Measurements from ENCODE around the gene SMIM22. TPM values are rescaled to one million over a fixed set of nuclear protein-coding genes. Genes with fewer than 3 reads are reported as not detected.

SMIM22 gene
- total RNA-seq, 4 donors from 2014 or later: 10.1 to 20.9 (median 18.7) TPM; not detected in 1

DNA sequence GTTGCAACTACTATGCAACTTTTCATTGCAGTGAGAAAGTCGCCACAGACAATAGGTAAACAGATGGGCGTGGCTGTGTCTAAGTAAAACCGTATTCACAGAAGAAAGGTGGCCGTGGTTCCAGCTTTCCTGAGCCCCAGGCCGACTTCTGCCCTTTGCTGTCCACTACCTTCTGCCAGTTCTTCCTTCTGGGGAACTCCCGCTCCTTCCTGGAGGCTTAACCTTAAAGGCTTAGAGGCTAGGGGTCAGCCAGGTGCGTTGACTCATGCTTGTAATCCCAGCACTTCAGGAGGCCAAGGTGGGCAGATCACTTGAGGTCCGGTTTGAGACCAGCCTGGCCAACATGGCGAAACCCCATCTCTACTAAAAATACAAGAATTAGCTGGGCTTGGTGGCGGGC, 4.9 kb upstream of the SMIM22 start:
- Histone ChIP-seq H3K4me1 (no peaks in the 10 kb centered on the region), H3K36me3 (no peaks in the 10 kb centered on the region), H3K4me3 (no peak overlapping the region), H3K27ac (no peak overlapping the region), H3K9me3 (no peaks in the 10 kb centered on the region), H3K27me3 (no peaks in the 10 kb centered on the region)
- DNase-seq (ENCODE audit: low spot score in 2 of 2): no peak
- TF ChIP-seq CTCF (IDR thresholded peaks at IDR 0.05): no peak
- no peak for TF ChIP-seq POLR2A (IDR thresholded peaks at IDR 0.05)
- no peak for TF ChIP-seq POLR2AphosphoS5 (IDR thresholded peaks at IDR 0.05)
- no peak for TF ChIP-seq EP300 (IDR thresholded peaks at IDR 0.05)
- 85% methylated on average over 10 of the region's 10 CpGs for whole genome bisulfite sequencing

DNA sequence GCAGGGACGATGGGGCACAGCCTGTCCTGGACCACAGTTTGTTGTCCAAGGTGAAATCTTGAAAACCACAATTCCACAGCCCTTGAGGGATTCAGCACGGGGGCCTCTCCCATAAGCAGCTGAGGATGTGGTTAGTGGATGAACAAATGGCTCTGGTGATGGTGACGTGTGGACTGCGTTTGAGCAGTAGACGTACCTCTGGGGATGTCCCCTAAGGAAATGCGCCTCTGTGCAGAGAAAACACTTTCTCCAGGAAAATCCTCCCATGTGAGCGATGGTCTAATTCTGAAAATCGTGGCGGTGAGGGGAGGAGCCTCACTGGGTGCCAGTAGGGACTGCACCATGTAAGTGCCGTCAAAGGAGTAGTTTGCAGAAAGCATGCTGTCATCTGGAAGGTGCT, 4.3 kb upstream of the SMIM22 start:
- 63% methylated on average over 10 of the region's 10 CpGs for WGBS
- Histone ChIP-seq H3K27ac (no peak overlapping the region), H3K36me3 (no peaks in the 10 kb centered on the region), H3K9me3 (no peaks in the 10 kb centered on the region), H3K4me1 (no peaks in the 10 kb centered on the region), H3K4me3 (no peak overlapping the region), H3K27me3 (no peaks in the 10 kb centered on the region)
- DNase-seq (ENCODE audit: low spot score in 2 of 2): no peak
- TF ChIP-seq CTCF (IDR thresholded peaks at IDR 0.05) (no peak), POLR2A (IDR thresholded peaks at IDR 0.05) (no peak), EP300 (IDR thresholded peaks at IDR 0.05) (no peak), POLR2AphosphoS5 (IDR thresholded peaks at IDR 0.05) (no peak)

- Histone ChIP-seq H3K27ac (no peak overlapping the region), H3K4me1 (no peaks in the 10 kb centered on the region), H3K36me3 (peaks cover 10% of the 10 kb centered on the region), H3K4me3 (no peak overlapping the region), H3K27me3 (no peaks in the 10 kb centered on the region), H3K9me3 (no peaks in the 10 kb centered on the region)
- DNase-seq (ENCODE audit: low spot score in 2 of 2): no peak
- 81% methylated on average over 12 of the region's 13 CpGs for WGBS
- no peak for TF ChIP-seq POLR2AphosphoS5 (IDR thresholded peaks at IDR 0.05)
- no peak for TF ChIP-seq POLR2A (IDR thresholded peaks at IDR 0.05)
- TF ChIP-seq CTCF (IDR thresholded peaks at IDR 0.05): no peak
- TF ChIP-seq EP300 (IDR thresholded peaks at IDR 0.05): no peak
Observed at GRCh38 chr16:4792951-4793513, 2.1 kb upstream of the SMIM22 start.

- Histone ChIP-seq H3K36me3 (peaks cover 24% of the 10 kb centered on the region), H3K4me1 (peaks cover 9% of the 10 kb centered on the region), H3K4me3 (peak overlapping the region; percentile 16), H3K27ac (no peak overlapping the region), H3K27me3 (no peaks in the 10 kb centered on the region), H3K9me3 (no peaks in the 10 kb centered on the region)
- no peak for DNase-seq (ENCODE audit: low spot score in 2 of 2)
- 88% methylated on average over 19 of the region's 30 CpGs for whole genome bisulfite sequencing
- TF ChIP-seq EP300 (IDR thresholded peaks at IDR 0.05): no peak
- TF ChIP-seq POLR2AphosphoS5 (IDR thresholded peaks at IDR 0.05): no peak
- TF ChIP-seq CTCF (IDR thresholded peaks at IDR 0.05): no peak
- TF ChIP-seq POLR2A (IDR thresholded peaks at IDR 0.05): no peak
Observed at GRCh38 chr16:4795828-4796572, 831 bp downstream of the SMIM22 start.

DNA sequence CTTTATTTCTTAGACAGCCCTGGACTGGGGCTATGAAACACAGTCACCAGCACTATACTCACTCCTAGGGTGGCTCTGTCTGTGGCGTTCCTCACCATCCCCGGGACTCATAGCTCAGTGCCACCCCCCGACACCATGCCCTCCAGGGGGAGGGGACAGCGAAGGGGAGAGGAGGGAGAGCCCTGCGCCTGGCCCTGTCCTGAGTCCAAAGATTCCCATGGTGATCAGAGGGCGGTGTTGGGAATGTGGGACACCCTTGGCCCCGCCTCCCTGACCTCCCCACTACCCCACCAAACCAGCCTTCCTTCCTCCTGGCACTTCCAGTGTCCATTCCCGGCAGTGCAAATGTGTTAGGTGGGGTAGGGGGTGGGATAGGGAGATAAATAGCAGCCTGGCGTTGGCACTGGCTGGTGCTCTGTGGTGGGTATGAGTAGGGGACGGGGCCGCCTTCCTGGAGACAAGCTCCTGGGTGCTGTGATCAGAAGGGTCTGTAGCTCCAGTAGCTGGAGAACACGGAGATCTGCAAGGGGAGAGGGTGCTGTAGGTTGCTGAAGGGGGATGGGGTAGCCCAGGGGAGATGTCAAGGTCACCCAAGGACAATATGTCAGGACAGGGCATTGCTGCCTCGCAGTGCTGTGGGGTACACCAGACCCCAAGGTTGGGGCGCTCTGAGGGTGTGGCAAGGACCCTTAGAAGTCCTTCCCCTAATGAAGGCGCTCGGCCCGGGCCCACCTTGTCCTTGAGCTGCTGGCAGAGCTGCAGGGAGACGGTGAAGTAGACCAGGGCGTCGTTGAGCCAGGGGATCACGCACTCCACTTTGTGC, 2.0 kb downstream of the SMIM22 start:
- no peaks in the 10 kb centered on the region for H3K9me3 ChIP-seq
- TF ChIP-seq CTCF (IDR thresholded peaks at IDR 0.05) (no peak), EP300 (IDR thresholded peaks at IDR 0.05) (no peak), POLR2A (IDR thresholded peaks at IDR 0.05) (no peak), POLR2AphosphoS5 (IDR thresholded peaks at IDR 0.05) (no peak)
- WGBS: 83% methylated on average over 10 of the region's 21 CpGs
- H3K27me3 ChIP-seq: no peaks in the 10 kb centered on the region
- H3K27ac ChIP-seq: no peak overlapping the region
- H3K4me1 ChIP-seq: peaks cover 21% of the 10 kb centered on the region
- no peak overlapping the region for H3K4me3 ChIP-seq
- H3K36me3 ChIP-seq: peaks cover 24% of the 10 kb centered on the region
- no peak for DNase-seq (ENCODE audit: low spot score in 2 of 2)
